PC-9 (cell line): ENCODE data around the gene RAET1G.

Source experiments
- EZH2 ChIP-seq: fragments of 200-600 bp; sonication (generic); IDR thresholded peaks from 2 replicates; pipeline ENCODE4 v1.8.0; 2017; ENCODE audit warnings: antibody characterized with exemption, low read depth
- TF ChIP-seq, protein P1 (sequence below): fragments of 200-600 bp; sonication (generic); conservative IDR thresholded peaks from 2 replicates; pipeline ENCODE4 v1.6.1; 2017; ENCODE audit warnings: mixed run types, antibody characterized with exemption, mild to moderate bottlenecking, moderate library complexity

- TF ChIP-seq, protein P1, sequence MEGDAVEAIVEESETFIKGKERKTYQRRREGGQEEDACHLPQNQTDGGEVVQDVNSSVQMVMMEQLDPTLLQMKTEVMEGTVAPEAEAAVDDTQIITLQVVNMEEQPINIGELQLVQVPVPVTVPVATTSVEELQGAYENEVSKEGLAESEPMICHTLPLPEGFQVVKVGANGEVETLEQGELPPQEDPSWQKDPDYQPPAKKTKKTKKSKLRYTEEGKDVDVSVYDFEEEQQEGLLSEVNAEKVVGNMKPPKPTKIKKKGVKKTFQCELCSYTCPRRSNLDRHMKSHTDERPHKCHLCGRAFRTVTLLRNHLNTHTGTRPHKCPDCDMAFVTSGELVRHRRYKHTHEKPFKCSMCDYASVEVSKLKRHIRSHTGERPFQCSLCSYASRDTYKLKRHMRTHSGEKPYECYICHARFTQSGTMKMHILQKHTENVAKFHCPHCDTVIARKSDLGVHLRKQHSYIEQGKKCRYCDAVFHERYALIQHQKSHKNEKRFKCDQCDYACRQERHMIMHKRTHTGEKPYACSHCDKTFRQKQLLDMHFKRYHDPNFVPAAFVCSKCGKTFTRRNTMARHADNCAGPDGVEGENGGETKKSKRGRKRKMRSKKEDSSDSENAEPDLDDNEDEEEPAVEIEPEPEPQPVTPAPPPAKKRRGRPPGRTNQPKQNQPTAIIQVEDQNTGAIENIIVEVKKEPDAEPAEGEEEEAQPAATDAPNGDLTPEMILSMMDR: no peak
- no peak for TF ChIP-seq EZH2
Observed at GRCh38 chr6:149885888-149886287, 37.0 kb downstream of the RAET1G start.
